HepG2 (cell line): Measurements from ENCODE around the gene SCN4B. TPM values are rescaled to one million over a fixed set of nuclear protein-coding genes. Genes with fewer than 3 reads are reported as not detected.
A peak's percentile ranks its signal among the peaks of the same experiment; 100 is the strongest.

Experiments used
- ASH2L ChIP-seq: fragments of 300-600, 200-600 bp; sonication (generic); IDR thresholded peaks from 2 replicates; pipeline ENCODE4 v1.7.0; 2017; ENCODE audit warnings: low read depth, mild to moderate bottlenecking, moderate library complexity, mixed read lengths, low read length; ENCODE audit not compliant: insufficient read length
- BHLHE40 ChIP-seq: IDR thresholded peaks from 2 replicates; pipeline ENCODE4 v1.6.1; 2011; ENCODE audit warnings: low read length, improper control_type of control experiment
- CEBPG ChIP-seq: IDR thresholded peaks from 2 replicates; pipeline ENCODE4 v1.6.1; 2016
- GRHL1 ChIP-seq: sonication (generic); formaldehyde crosslinking; conservative IDR thresholded peaks from 2 replicates; pipeline ENCODE4 v1.8.0; 2022; ENCODE audit warnings: missing genetic modification reagents
- MAFG ChIP-seq: sonication (generic); formaldehyde crosslinking; IDR thresholded peaks from 2 replicates; pipeline ENCODE4 v1.5.1; 2020; ENCODE audit warnings: mild to moderate bottlenecking, missing genetic modification reagents
- MAZ ChIP-seq, 2 experiments: sonication (generic) in 1 of 2; formaldehyde crosslinking in 1 of 2; IDR thresholded peaks; 2 replicates each; pipeline versions ENCODE4 v1.5.0 to v1.6.1; 2012 to 2020; ENCODE audit warnings: low read depth in 2 of 2, mild to moderate bottlenecking in 2 of 2, borderline replicate concordance in 1 of 2, improper control_type of control experiment in 1 of 2, low read length in 1 of 2, missing genetic modification reagents in 1 of 2, moderate library complexity in 1 of 2
- MTA1 ChIP-seq: sonication (generic); formaldehyde crosslinking; IDR thresholded peaks from 2 replicates; pipeline ENCODE4 v1.4.0; 2020; ENCODE audit warnings: missing genetic modification reagents, mild to moderate bottlenecking, borderline replicate concordance
- MXI1 ChIP-seq: IDR thresholded peaks from 3 replicates; pipeline ENCODE4 v1.6.1; 2012; ENCODE audit warnings: low read depth, low read length, inconsistent platforms, borderline replicate concordance
- NCOA2 ChIP-seq: sonication (generic); formaldehyde crosslinking; IDR thresholded peaks from 2 replicates; pipeline ENCODE4 v1.8.0; 2022; ENCODE audit warnings: inconsistent platforms
- NCOR1 ChIP-seq: fragments of 200-600 bp; sonication (generic); IDR thresholded peaks from 2 replicates; pipeline ENCODE4 v1.7.0; 2017; ENCODE audit warnings: antibody characterized with exemption, low read length, borderline replicate concordance
- RAD51 ChIP-seq: fragments of 450-650 bp; IDR thresholded peaks from 2 replicates; pipeline ENCODE4 v1.6.1; 2016; ENCODE audit warnings: borderline replicate concordance
- RCOR2 ChIP-seq: IDR thresholded peaks from 2 replicates; pipeline ENCODE4 v1.6.1; 2016; ENCODE audit warnings: missing biosample characterization, missing genetic modification reagents
- RFX1 ChIP-seq: fragments of 450-650 bp; IDR thresholded peaks from 2 replicates; pipeline ENCODE4 v1.6.1; 2017
- SRF ChIP-seq: IDR thresholded peaks from 2 replicates; pipeline ENCODE4 v1.6.1; 2011; ENCODE audit warnings: mild to moderate bottlenecking, low read depth, low read length, moderate library complexity
- STAT6 ChIP-seq: sonication (generic); formaldehyde crosslinking; IDR thresholded peaks from 2 replicates; pipeline ENCODE4 v1.4.0; 2020; ENCODE audit warnings: missing genetic modification reagents, mild to moderate bottlenecking, borderline replicate concordance
- SYNCRIP ChIP-seq: fragments of 200-400 bp; formaldehyde crosslinking; IDR thresholded peaks from 2 replicates; pipeline ENCODE4 v1.6.1; 2018; ENCODE audit warnings: mild to moderate bottlenecking, low read depth, low read length; ENCODE audit not compliant: insufficient read depth
- ZNF569 ChIP-seq: sonication (generic); formaldehyde crosslinking; IDR thresholded peaks from 2 replicates; pipeline ENCODE4 v1.5.0; 2020; ENCODE audit warnings: mild to moderate bottlenecking, missing genetic modification reagents, moderate library complexity, borderline replicate concordance
- ZNF672 ChIP-seq: sonication (generic); formaldehyde crosslinking; IDR thresholded peaks from 2 replicates; pipeline ENCODE4 v1.8.1; 2022; ENCODE audit warnings: missing genetic modification reagents
- ZNF75D ChIP-seq: sonication (generic); formaldehyde crosslinking; IDR thresholded peaks from 2 replicates; pipeline ENCODE4 v1.8.1; 2023; ENCODE audit warnings: missing genetic modification reagents, mild to moderate bottlenecking, borderline replicate concordance
- ZNF773 ChIP-seq: sonication (generic); formaldehyde crosslinking; IDR thresholded peaks from 2 replicates; pipeline ENCODE4 v1.4.0; 2020; ENCODE audit warnings: missing genetic modification reagents, borderline replicate concordance
- ZNF781 ChIP-seq: sonication (generic); formaldehyde crosslinking; IDR thresholded peaks from 2 replicates; pipeline ENCODE4 v1.5.1; 2020; ENCODE audit warnings: borderline replicate concordance, mild to moderate bottlenecking, missing genetic modification reagents; ENCODE audit errors: not compliant biosample characterization
- polyA plus RNA-seq, 8 experiments: library from polyadenylated mRNA; depleted of rRNA in 3 of 8; stranded (reverse) in 7 of 8; unstranded in 1 of 8; fragments of >200 nt; fragmentation: Illumina TruSeq in 4 of 8; extraction: Trizol in 4 of 8; gene quantifications; 2 replicates each; pipeline versions ENCODE4 v1.2.1 to v1.2.3, GENCODE V29; 2011 to 2016; ENCODE audit warnings: low read depth in 4 of 8, missing spikeins in 1 of 8, mixed read lengths in 1 of 8; ENCODE audit not compliant: insufficient read depth in 1 of 8
- total RNA-seq, 5 experiments: library from RNA; depleted of rRNA; stranded (reverse); fragments of >200 nt; fragmentation: Illumina TruSeq; extraction: Trizol; gene quantifications; 2 replicates each; pipeline ENCODE4 v1.2.3, GENCODE V29; 2016; ENCODE audit warnings: low read depth in 1 of 5
- TF ChIP-seq, protein P1 (sequence below): sonication (generic); formaldehyde crosslinking; IDR thresholded peaks from 2 replicates; pipeline ENCODE4 v1.8.1; 2023; ENCODE audit warnings: mild to moderate bottlenecking, moderate library complexity, missing genetic modification reagents
- TF ChIP-seq, protein P2 (sequence below): sonication (generic); formaldehyde crosslinking; IDR thresholded peaks from 2 replicates; pipeline ENCODE4 v1.8.1; 2023; ENCODE audit warnings: missing genetic modification reagents, inconsistent platforms, borderline replicate concordance

Gene SCN4B
- total and polyA plus RNA-seq, 2 of the 13 experiments (the other 11 are each of a cell fraction or from before 2014, with no cell fraction given), result 0.04 to 0.29 TPM

DNA sequence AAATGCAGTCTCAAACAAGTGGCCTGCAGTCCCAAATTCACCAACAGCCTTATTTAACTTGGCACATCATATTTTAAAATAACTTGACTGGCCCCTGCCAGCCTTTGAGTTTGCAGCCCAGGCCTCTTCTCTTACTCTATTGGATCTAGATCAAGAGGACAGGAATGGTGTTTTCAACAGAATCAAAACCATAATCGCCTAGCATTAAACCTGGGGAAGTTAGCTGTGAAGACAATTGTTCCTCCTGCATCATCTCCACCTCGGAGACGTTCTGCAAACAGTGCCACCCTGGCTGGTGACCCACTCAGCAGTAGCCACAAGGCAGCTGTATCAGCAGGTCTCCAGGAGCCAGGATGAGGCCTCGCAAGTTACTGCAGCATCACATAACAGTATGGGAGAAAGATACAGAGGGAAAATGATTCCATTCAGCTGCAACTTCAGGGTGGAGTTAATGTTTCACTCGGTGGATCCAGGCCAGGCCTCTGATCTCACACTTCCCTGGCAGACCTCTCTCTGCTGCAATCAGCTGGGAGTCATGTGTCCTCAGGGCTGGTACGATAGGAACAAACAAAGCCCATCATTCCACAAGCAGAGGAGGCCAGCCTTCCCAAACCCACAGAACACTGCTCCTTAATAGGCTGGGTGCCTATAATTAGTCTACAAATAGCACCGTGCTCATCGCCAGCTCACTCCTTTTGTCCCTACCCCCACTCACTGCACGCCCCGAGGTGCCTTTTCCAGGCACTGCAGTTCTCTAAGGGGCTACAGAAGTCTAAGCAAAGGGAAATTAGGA is 42.4 kb upstream of the SCN4B start (continued):
- no peak for TF ChIP-seq ZNF773 (CRISPR knock-in tag)
- TF ChIP-seq MXI1, result peak; percentile 81; the same call in 1 of the 3 replicates
- TF ChIP-seq NCOR1, result peak; percentile 33; the same call in 1 of the 2 replicates
- no peak for TF ChIP-seq ZNF75D (CRISPR knock-in tag)
- TF ChIP-seq MTA1 (CRISPR knock-in tag), result 0 out of 2 replicates have a peak, but pooled peaks have one; percentile 28
- TF ChIP-seq ASH2L, result peak; percentile 73
- no peak for TF ChIP-seq SYNCRIP
- TF ChIP-seq CEBPG (CRISPR knock-in tag), result peak; percentile 86
- no peak for TF ChIP-seq GRHL1 (CRISPR knock-in tag)
- TF ChIP-seq MAZ (IDR thresholded peaks at IDR 0.05; ENCODE audit: borderline replicate concordance, low read depth, low read length), result no peak
- TF ChIP-seq MAZ (CRISPR knock-in tag; IDR thresholded peaks at IDR 0.05; ENCODE audit: low read depth), result peak; percentile 41; the same call in 1 of the 2 replicates
- TF ChIP-seq STAT6 (CRISPR knock-in tag), result peak; percentile 96; the same call in 1 of the 2 replicates
- no peak for TF ChIP-seq ZNF672 (CRISPR knock-in tag)
- peak; percentile 47 for TF ChIP-seq ZNF781 (CRISPR knock-in tag)
- TF ChIP-seq BHLHE40, result peak; percentile 70
- TF ChIP-seq ZNF569, result no peak
- TF ChIP-seq, protein P1, sequence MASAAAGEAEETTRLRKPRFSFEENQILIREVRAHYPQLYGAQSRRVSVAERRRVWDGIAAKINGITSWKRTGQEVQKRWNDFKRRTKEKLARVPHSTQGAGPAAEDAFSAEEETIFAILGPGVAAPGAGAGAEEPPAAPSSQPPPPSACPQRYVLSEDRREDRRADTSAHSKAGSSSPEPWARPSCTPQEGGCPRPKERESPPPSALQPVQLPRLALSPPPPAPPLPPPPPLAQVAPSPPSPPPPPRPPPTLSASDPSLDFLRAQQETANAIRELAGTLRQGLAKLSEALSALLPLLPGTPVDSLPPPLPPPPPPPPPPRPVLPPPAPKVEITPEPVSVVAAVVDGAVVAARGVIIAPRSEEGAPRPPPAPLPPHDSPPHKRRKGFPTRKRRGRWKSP (CRISPR knock-in tag), result no peak
- TF ChIP-seq MAFG (CRISPR knock-in tag), result no peak
- TF ChIP-seq, protein P2, sequence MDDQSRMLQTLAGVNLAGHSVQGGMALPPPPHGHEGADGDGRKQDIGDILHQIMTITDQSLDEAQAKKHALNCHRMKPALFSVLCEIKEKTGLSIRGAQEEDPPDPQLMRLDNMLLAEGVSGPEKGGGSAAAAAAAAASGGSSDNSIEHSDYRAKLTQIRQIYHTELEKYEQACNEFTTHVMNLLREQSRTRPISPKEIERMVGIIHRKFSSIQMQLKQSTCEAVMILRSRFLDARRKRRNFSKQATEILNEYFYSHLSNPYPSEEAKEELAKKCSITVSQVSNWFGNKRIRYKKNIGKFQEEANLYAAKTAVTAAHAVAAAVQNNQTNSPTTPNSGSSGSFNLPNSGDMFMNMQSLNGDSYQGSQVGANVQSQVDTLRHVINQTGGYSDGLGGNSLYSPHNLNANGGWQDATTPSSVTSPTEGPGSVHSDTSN (CRISPR knock-in tag), result no peak
- no peak for TF ChIP-seq SRF
- TF ChIP-seq RFX1, result no peak
- peak; percentile 41; the same call in 1 of the 2 replicates for TF ChIP-seq RCOR2 (CRISPR knock-in tag)
- peak; percentile 65 for TF ChIP-seq RAD51
- TF ChIP-seq NCOA2 (CRISPR knock-in tag), result peak; percentile 87
